Left renal cortex interstitium (tissue), 4 donors: ENCODE data around the gene PLA2G4F. TPM values are rescaled to one million over a fixed set of nuclear protein-coding genes. Genes with fewer than 3 reads are reported as not detected.
"Not testable (repeated sequence)": the region's sequence is repeated elsewhere in the genome, so short reads cannot be mapped to it uniquely, and the experiment has no call there.

Experiments used
- DNase-seq, 4 donors: peaks; one replicate each; pipeline ENCODE4 v3.0.0-alpha.2; 2013; ENCODE audit warnings: low read depth in 4 of 4, low spot score in 2 of 4, missing footprints in 1 of 4
- polyA plus RNA-seq, 4 donors: library from polyadenylated mRNA; unstranded; fragments of 120-200 nt; gene quantifications; one replicate each; pipeline ENCODE4 v1.2.1, GENCODE V29; 2013; ENCODE audit not compliant: insufficient read length in 4 of 4

The PLA2G4F gene
- polyA plus RNA-seq, 4 donors: 20.2 to 40.9 (median 29.1) TPM

DNA sequence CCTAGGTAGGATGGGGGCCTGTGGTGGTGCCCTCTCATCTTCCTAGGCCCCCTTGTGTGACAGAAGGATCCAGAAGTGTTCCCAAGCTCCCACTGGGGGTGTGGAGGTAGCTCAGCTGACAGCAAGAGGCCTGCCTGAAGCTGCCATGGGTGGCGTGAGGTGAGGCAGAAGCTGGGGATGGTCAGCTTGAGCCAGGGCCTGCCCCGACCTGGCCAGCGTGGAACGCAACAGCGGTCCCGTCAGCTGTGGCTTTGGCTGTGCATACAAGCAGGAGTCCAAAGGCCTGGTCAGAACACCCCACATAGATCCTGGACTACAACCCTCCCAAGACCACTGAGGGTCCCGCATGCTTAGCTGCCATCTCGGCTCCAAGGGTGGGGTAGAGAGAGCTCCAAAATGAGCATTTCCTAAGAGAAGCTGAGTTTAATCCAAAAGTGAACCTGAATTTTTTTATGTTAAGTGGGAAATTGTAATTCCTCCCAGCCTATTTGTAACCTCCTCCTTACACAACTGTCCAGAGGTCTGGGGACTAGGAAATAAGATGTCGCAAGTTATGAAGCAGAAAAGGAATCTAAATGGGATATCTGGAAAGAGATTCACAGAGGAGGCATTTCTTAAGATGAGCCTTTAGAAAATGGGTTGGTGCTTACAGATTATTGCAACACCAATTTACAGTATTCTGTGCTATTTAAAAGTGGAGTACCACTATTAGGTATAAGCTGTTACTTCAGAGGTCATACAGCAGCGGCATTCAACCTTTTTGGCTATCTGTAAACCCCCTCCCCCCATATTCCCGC, 52.1 kb downstream of the PLA2G4F start:
- DNase-seq: no peak

DNA sequence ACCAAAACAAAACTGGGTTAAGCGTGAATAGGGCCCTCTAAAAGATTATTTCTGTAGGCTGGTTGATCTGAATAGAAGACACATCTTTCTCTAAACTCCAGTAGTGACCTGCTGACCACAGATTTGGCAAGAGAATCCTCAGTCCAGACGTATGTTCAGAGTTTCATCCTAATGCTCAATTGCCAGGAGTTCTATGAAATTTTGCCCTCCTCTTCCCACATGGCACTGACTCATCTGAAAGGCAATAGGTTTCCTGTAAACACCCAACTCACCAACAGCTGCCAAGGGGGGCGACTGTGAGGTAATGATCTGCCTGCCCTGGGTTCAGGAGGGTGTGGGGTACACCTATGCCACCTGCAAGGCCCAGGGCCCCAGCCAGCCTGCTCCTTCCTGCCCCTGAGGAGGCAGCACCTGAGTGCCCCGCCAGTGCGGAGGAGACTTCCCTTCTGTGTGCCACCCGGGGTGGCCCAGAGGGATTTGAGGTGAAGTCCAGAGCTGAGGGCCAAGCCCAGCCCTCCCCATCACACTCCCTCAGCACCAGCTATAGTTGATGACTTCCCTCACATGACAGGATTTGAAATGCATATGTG, 53.7 kb downstream of the PLA2G4F start:
- DNase-seq: no peak

DNA sequence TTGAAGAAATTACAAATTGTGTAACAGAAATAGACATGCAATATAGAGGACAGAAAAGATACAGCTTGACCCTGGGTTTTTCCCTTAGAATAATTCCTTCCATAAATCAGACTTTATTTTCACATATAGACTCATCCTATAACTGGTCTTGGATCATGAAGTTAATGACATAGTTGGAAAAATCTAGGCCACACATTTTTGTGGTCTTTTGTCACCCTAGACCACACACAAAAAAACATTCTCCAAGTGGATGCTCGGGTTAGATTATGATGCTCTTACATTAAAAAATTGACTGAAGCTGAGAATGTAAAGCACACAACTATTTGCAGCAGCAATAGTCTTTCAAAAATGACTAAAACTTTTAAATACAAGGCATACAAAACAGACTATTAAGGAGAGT, 54.6 kb downstream of the PLA2G4F start:
- DNase-seq: no peak

DNA sequence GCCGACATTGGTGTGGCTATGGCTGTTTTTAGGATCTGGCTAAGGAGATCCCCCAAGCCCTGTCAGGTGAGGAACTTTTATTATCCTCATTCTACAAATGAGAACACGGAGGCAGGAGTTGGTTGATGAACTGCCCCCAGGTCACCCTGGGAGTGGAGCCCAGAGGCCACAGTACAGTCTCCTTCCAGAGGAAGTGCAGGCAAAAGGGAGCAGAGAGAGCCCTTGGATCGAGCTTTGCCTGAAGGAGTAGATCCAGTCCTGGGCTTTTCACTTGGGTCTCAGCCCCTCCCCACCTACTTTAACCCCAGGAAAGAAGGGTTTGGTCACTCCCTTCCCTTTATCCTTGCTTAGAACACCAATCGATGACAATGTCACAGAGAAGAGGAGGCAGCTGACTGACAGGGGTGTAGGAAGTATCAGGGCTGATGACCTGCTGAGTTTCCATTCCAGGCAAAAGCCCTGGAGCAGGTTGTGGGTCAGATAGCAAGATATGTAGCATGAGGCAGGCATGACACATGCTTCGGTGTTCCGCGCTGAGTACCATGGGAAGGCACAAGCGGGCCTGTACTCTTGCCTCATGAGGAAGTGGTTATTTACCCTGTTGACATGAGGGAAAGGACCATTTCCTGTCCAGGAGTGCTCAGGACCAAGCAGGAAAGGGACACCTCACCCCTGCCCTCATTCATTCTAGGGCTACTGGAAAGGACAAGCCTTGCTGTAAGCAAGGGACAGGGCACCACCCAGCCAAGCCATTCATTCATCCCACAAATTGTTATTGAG, 56.2 kb downstream of the PLA2G4F start:
- no peak for DNase-seq

DNA sequence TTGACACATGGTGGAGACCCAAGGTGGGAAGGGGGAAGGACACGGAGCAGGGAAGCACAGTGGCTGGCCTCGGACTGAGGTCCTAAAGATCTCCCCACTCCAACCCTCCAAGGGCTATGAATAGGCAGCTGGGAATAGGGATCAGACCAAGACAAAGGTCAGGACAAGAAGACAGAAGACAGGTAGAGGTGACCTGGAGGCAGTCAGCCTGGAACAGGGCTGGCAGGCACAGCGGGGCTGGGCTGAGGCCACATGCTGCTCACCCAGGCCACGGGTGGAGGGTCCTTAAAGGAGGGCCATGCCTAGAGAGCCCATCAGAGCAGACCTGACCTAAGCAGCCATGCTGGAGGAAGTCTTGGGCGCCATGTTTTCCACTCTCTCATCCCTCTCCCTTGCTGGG, 59.4 kb downstream of the PLA2G4F start:
- no peak for DNase-seq

DNA sequence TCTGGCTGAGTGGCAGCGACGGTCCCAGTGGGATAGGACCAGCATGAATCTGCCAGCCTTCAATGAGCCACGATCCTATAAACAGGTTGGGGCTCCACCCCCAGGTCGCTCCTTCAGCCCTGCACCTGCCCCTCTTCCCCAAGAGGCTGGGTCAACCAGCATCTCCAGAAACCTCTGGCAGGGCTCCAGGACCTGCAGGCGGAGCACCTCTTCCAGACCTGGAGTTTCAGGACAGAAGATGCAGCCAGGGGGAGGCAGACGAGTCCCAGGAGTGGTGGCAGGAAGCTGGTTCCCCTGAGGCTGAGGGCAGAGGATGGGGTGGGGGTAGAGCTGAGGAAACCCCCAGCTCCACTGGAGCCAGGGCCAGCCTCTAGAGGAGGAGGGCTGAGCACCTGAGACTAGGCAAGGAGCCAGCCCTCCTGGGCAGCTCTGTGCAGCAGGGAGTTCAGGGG, 61.9 kb downstream of the PLA2G4F start, which contains the start of gene PLA2G4D:
Gene PLA2G4D, minus strand, starts transcription at position 51 of the 452 bp plus-strand sequence. CDS start 103 bp downstream, outside the sequence.
- no peak for DNase-seq

DNA sequence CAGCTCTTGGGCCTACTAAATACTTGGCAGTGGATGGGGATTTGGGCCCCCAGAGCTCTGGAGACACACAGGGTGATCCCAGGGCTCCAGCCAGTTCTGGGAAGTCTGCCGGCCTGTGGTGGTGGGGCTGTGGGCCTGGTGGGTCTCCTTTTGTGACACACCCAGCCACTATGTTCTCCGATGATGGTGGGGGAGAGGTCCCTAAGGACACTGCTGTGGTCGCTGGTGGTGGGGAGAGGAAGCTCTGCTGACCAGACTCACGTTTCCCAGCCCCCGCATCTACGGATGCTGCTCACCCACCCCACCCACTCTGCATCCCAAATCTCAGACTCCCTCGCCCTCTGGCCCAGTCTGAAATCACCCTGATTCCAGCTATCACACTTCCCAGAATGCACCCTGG, 62.5 kb downstream of the PLA2G4F start:
- DNase-seq: no peak

DNA sequence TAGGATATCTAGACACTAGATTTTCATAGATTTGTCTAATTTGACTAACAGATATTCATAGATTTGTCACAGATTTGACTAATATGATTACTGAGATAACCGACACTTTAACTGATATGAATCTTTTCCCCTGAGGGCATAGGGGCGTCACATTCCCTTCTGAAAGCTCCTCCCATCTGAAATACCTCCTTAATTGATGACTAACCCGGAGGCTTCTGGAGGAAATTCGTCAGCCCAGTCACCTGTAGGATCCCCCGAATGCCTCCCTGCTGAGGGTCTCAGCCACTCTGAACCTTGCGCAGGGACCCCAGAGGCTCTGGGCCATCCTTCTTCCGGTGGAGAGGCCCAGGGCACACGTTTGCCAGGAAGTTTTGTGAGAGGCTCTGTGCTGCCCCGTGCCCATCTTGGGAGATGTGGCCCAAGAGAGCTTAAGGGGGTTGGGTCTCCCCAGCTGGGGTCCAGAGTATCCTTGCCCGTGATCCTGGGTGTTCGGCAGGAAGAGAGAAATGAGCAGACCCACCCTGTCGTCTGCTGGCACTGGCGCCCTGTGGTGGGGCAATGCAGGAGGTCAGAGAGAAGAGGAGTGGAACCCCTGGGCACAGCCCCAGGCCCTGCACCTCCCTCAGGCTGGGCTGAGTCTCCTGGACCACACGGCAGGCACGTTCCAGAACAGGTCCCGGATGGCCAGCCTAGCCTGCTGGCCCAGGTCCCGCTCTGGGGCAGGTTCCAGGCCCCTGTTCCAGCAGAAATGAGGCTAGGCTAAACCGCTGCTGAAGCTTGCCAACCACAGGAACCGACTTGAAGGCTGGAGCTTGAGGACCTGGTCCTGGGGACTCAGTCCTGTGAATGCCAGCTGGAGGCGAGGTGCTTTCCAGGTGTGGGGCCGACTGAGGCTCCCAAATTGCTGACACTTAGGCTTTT, 63.8 kb downstream of the PLA2G4F start:
- no peak for DNase-seq

DNA sequence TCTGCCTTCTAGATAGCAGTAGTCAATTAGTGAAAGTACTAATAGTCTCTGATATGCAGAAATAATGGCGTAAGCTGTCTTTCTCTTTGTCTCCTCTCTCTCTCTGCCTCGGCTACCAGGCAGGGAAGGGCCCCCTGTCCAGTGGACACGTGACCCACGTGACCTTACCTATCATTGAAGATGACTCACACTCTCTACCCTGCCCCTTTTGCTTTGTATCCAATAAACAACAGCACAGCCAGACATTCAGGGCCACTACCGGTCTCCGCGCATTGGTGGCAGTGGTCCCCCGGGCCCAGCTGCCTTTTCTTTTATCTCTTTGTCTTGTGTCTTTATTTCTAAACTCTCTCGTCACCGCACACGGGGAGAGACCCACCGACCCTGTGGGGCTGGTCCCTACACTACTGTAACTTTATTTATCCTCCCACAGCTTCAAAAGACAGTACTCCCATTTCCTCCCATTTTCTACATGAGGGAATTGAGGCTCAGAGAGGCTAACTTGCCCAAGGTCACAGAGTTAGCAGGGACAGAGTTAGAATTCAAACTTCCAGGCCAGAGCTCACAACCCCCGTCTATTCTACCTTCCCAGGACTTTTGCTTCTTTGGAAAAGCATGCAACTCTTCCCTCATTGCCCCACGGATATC, 64.6 kb downstream of the PLA2G4F start:
- DNase-seq: not testable (repeated sequence)

DNA sequence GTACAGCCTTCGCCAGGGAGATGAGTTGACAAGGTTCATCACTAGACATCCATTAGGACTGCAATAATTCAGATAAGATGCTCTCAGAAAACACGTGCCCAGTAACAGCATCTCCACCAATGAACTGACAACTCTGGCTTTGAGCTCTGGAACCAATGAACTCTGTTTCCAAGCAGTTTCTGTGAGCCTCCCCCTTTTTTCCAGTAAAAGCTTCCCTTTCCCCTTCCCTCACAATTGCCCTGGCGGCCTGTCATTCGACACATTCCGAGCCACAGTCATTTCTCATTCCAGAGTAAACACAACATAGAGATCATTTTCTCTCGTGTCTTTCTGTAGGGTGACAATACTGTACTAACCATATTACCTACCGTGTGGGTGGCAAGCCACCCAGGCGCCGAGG, 65.7 kb downstream of the PLA2G4F start:
- no peak for DNase-seq

DNA sequence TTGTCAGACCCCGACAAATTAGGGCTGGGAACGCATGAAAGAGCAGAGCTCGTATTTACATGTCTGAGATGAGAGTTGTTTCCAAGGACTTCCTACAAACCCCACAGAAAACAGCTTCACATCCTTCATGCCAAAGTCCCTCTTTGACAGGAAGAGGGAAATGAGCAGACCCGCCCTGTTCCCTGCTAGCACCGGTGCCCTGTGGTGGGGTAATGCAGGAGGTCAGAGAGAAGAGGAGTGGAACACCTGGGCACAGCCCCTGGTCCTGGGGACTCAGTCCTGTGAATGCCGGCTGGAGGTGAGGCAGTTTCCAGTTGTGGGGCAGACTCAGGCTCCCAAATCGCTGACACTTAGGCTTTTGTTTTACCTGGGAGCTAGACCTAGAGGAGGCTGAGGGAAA, 66.1 kb downstream of the PLA2G4F start:
- DNase-seq: no peak

DNA sequence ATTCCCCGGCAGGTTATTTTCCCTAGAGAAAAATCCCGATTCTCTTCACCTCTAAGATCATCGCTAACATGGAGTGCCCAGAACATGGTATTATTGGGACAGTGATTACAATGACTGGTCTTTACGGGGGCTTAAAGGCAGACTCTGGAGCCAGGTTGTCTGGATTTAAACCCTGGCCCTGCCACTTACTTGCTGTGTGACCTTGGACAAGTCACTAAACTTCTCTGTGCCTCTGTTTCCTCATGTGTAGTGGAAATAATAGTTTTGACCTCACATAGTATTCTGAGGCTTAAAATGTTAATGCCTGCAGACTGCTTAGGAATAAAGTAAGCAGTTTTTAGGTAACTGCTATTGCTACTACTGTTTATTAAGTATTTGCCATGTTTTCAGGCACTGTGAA, 66.5 kb downstream of the PLA2G4F start:
- DNase-seq: no peak

Other genes starting within 250 kb of the PLA2G4F start
- 10 to 100 TPM; 16.6 to 18.2 (median 17.1) TPM for gene EHD4, start 184.1 kb downstream of the PLA2G4F start, polyA plus RNA-seq
- gene PLA2G4E, start 135.6 kb downstream of the PLA2G4F start, polyA plus RNA-seq: under 1 TPM in 1 of 4 donors, not detected in 3; 0.03 TPM
- under 1 TPM in 3 of 4 donors, not detected in 1; 0.08 to 0.13 (median 0.08) TPM for gene PLA2G4D, start 62.1 kb downstream of the PLA2G4F start, polyA plus RNA-seq
- gene VPS39, start 51.7 kb upstream of the PLA2G4F start, polyA plus RNA-seq: 10 to 100 TPM; 54.2 to 87.2 (median 69.1) TPM
- gene GANC, start 116.6 kb upstream of the PLA2G4F start, polyA plus RNA-seq: 10 to 100 TPM; 20.0 to 34.4 (median 28.2) TPM
- gene TMEM87A, start 116.8 kb upstream of the PLA2G4F start, polyA plus RNA-seq: 10 to 100 TPM; 47.7 to 61.0 (median 58.8) TPM
- 10 to 100 TPM; 17.2 to 32.5 (median 28.8) TPM for gene CAPN3, start 202.9 kb upstream of the PLA2G4F start, polyA plus RNA-seq